HepG2 (cell line): Measurements from ENCODE around the gene TMEM14C. TPM values are rescaled to one million over a fixed set of nuclear protein-coding genes. Genes with fewer than 3 reads are reported as not detected.

Source experiments
- BRD4 ChIP-seq: sonication (generic); formaldehyde crosslinking; IDR thresholded peaks from 2 replicates; pipeline ENCODE4 v1.4.0; 2020; ENCODE audit warnings: missing genetic modification reagents
- DPF2 ChIP-seq: sonication (generic); formaldehyde crosslinking; IDR thresholded peaks from 2 replicates; pipeline ENCODE4 v1.4.0; 2020; ENCODE audit warnings: mild to moderate bottlenecking, low read depth, missing genetic modification reagents, borderline replicate concordance
- FIP1L1 ChIP-seq: fragments of 200-400 bp; formaldehyde crosslinking; IDR thresholded peaks from 2 replicates; pipeline ENCODE4 v1.6.1; 2018; ENCODE audit warnings: low read depth, mild to moderate bottlenecking, low read length, moderate library complexity, borderline replicate concordance; ENCODE audit not compliant: insufficient read depth
- GTF3A ChIP-seq: sonication (generic); formaldehyde crosslinking; conservative IDR thresholded peaks from 2 replicates; pipeline ENCODE4 v1.4.0; 2020; ENCODE audit warnings: mild to moderate bottlenecking, missing genetic modification reagents
- HMG20A ChIP-seq: IDR thresholded peaks from 2 replicates; pipeline ENCODE4 v1.6.1; 2016; ENCODE audit warnings: borderline replicate concordance
- HOXA3 ChIP-seq: sonication (generic); formaldehyde crosslinking; IDR thresholded peaks from 2 replicates; pipeline ENCODE4 v1.5.0; 2020; ENCODE audit warnings: missing genetic modification reagents
- PAX8 ChIP-seq: sonication (generic); formaldehyde crosslinking; IDR thresholded peaks from 2 replicates; pipeline ENCODE4 v1.8.0; 2022; ENCODE audit warnings: mild to moderate bottlenecking, missing genetic modification reagents, borderline replicate concordance
- SKI ChIP-seq: fragments of 450-650 bp; IDR thresholded peaks from one replicate; pipeline ENCODE4 v1.6.1; 2018; ENCODE audit warnings: mild to moderate bottlenecking; ENCODE audit not compliant: partially characterized antibody
- TEAD3 ChIP-seq: optimal IDR thresholded peaks from 2 replicates; pipeline ENCODE3; 2016; ENCODE audit warnings: borderline replicate concordance
- ZNF12 ChIP-seq: sonication (generic); formaldehyde crosslinking; IDR thresholded peaks from 2 replicates; pipeline ENCODE4 v1.5.0; 2020; ENCODE audit warnings: missing genetic modification reagents
- ZNF142 ChIP-seq: sonication (generic); formaldehyde crosslinking; IDR thresholded peaks from 2 replicates; pipeline ENCODE4 v1.4.0; 2020; ENCODE audit warnings: missing genetic modification reagents
- ZNF264 ChIP-seq: sonication (generic); formaldehyde crosslinking; IDR thresholded peaks from 2 replicates; pipeline ENCODE4 v1.4.0; 2020; ENCODE audit warnings: missing genetic modification reagents
- ZNF362 ChIP-seq: sonication (generic); formaldehyde crosslinking; IDR thresholded peaks from 2 replicates; pipeline ENCODE4 v1.4.0; 2020; ENCODE audit warnings: missing genetic modification reagents, mild to moderate bottlenecking, borderline replicate concordance
- polyA plus RNA-seq, 8 experiments: library from polyadenylated mRNA; depleted of rRNA in 3 of 8; stranded (reverse) in 7 of 8; unstranded in 1 of 8; fragments of >200 nt; fragmentation: Illumina TruSeq in 4 of 8; extraction: Trizol in 4 of 8; gene quantifications; 2 replicates each; pipeline versions ENCODE4 v1.2.1 to v1.2.3, GENCODE V29; 2011 to 2016; ENCODE audit warnings: low read depth in 4 of 8, missing spikeins in 1 of 8, mixed read lengths in 1 of 8; ENCODE audit not compliant: insufficient read depth in 1 of 8
- total RNA-seq, 5 experiments: library from RNA; depleted of rRNA; stranded (reverse); fragments of >200 nt; fragmentation: Illumina TruSeq; extraction: Trizol; gene quantifications; 2 replicates each; pipeline ENCODE4 v1.2.3, GENCODE V29; 2016; ENCODE audit warnings: low read depth in 1 of 5

Gene TMEM14C
- total and polyA plus RNA-seq, 2 of the 13 experiments (the other 11 are each of a cell fraction or from before 2014, with no cell fraction given) = 184 TPM

- TF ChIP-seq DPF2 (CRISPR knock-in tag) (no peak), ZNF264 (CRISPR knock-in tag) (peak; percentile 79), HMG20A (no peak), GTF3A (CRISPR knock-in tag) (no peak), HOXA3 (CRISPR knock-in tag) (peak; percentile 93), ZNF12 (no peak), ZNF142 (CRISPR knock-in tag) (peak; percentile 68; the same call in 1 of the 2 replicates), TEAD3 (CRISPR knock-in tag) (no peak), PAX8 (CRISPR knock-in tag) (no peak), ZNF362 (CRISPR knock-in tag) (peak; percentile 100), FIP1L1 (0 out of 2 replicates have a peak, but pooled peaks have one; percentile 70), SKI (peak; percentile 13), BRD4 (peak; percentile 37; the same call in 1 of the 2 replicates)
Observed at GRCh38 chr6:10694302-10695085, 28.4 kb upstream of the TMEM14C start, which contains the start of the genes C6orf52 and PAK1IP1 (continued).
